OCI-LY7 (cell line): ENCODE data around the gene GPLD1. TPM values are rescaled to one million over a fixed set of nuclear protein-coding genes. Genes with fewer than 3 reads are reported as not detected.
A peak's percentile ranks its signal among the peaks of the same experiment; 100 is the strongest.

ENCODE experiments used
- BruUV-seq: library from RNA; stranded (reverse); fragments of 400-500 nt; replicated peaks from 2 replicates; lab custom pipeline; 2021; lab: Mats Ljungman, UMichigan
- CTCF ChIA-PET: fragments of 300-600 bp; sonication (Branson Sonifier 250); formaldehyde crosslinking; loops from one replicate; lab custom pipeline; 2022; ENCODE audit warnings: antibody characterized with exemption; ENCODE audit not compliant: unreplicated experiment; lab: Charles Lee
- POLR2A ChIA-PET: fragments of 300-600 bp; sonication (Branson Sonifier 250); formaldehyde crosslinking; loops from one replicate; lab custom pipeline; 2022; ENCODE audit warnings: antibody characterized with exemption; lab: Charles Lee
- DNase-seq: peaks from one replicate; pipeline ENCODE4 v3.0.0-alpha.2; 2015; ENCODE audit warnings: low spot score
- H2AFZ ChIP-seq: fragments of 200-600 bp; sonication (generic), shearing (Covaris generic); 2 replicates; pipeline ENCODE4 v1.6.1; 2014; ENCODE audit warnings: mild to moderate bottlenecking, antibody characterized with exemption, low read length, moderate library complexity
- H3K27ac ChIP-seq: fragments of 200-600 bp; sonication (generic); 2 replicates; pipeline ENCODE4 v1.5.1; 2014; ENCODE audit warnings: mixed run types, low read depth, mild to moderate bottlenecking, moderate library complexity, low read length, inconsistent platforms; ENCODE audit not compliant: poor library complexity, severe bottlenecking
- H3K36me3 ChIP-seq: fragments of 200-600 bp; sonication (generic); 2 replicates; pipeline ENCODE4 v1.6.1; 2014; ENCODE audit warnings: mild to moderate bottlenecking, antibody characterized with exemption, low read length, moderate library complexity, mixed read lengths; ENCODE audit not compliant: insufficient read depth
- H3K4me1 ChIP-seq: fragments of 200-600 bp; sonication (generic); 2 replicates; pipeline ENCODE4 v1.5.1; 2014; ENCODE audit warnings: mild to moderate bottlenecking, low read length; ENCODE audit not compliant: insufficient read depth, poor library complexity, severe bottlenecking
- H3K4me2 ChIP-seq: fragments of 200-600 bp; sonication (generic); 2 replicates; pipeline ENCODE4 v1.6.1; 2014; ENCODE audit warnings: mild to moderate bottlenecking, low read length
- H3K4me3 ChIP-seq: fragments of 200-600 bp; sonication (generic); 2 replicates; pipeline ENCODE4 v1.5.1; 2014; ENCODE audit warnings: mild to moderate bottlenecking, low read depth, low read length; ENCODE audit not compliant: poor library complexity, severe bottlenecking
- H3K79me2 ChIP-seq: fragments of 200-600 bp; sonication (generic); 2 replicates; pipeline ENCODE4 v1.6.1; 2016; ENCODE audit warnings: low read depth, mild to moderate bottlenecking, low read length, moderate library complexity, mixed read lengths; ENCODE audit not compliant: insufficient read depth
- H3K9me2 ChIP-seq: fragments of 200-600 bp; sonication (generic); 2 replicates; pipeline ENCODE4 v1.6.1; 2016; ENCODE audit warnings: mild to moderate bottlenecking, low read length, mixed read lengths; ENCODE audit not compliant: insufficient read depth
- H3K9me3 ChIP-seq: fragments of 200-600 bp; sonication (generic); 2 replicates; pipeline ENCODE4 v1.6.1; 2014; ENCODE audit warnings: mild to moderate bottlenecking, mixed run types, low read length, mixed read lengths
- H4K20me1 ChIP-seq: fragments of 200-600 bp; sonication (generic); 2 replicates; pipeline ENCODE4 v1.6.1; 2014; ENCODE audit warnings: mild to moderate bottlenecking, antibody characterized with exemption, low read length, moderate library complexity, mixed read lengths; ENCODE audit not compliant: insufficient read depth
- EZH2phosphoT487 ChIP-seq: fragments of 200-600 bp; sonication (generic); IDR thresholded peaks from 2 replicates; pipeline ENCODE4 v1.6.1; 2018; ENCODE audit warnings: low read depth, borderline replicate concordance, mild to moderate bottlenecking, mixed run types, antibody characterized with exemption, low read length, moderate library complexity, mixed read lengths
- intact Hi-C: fragments of 100-400 bp; cut with micrococcal nuclease; formaldehyde crosslinking; loops from one replicate; pipeline ENCODE4 v1.10.0; 2022; ENCODE audit not compliant: unreplicated experiment
- total RNA-seq, 2 experiments: library from RNA; depleted of rRNA in 1 of 2; stranded (reverse); fragments of >200 nt in 1 of 2; shearing (Covaris generic) in 1 of 2; gene quantifications; 2 replicates each; pipeline ENCODE4 v1.2.3, GENCODE V29; 2014 to 2022
- TF ChIP-seq, protein P1 (sequence below): fragments of 200-600 bp; sonication (generic); conservative IDR thresholded peaks from 2 replicates; pipeline ENCODE4 v1.5.1; 2014; ENCODE audit warnings: mild to moderate bottlenecking, antibody characterized with exemption, low read length, moderate library complexity, mixed read lengths

GPLD1 gene
- total RNA-seq, 2 experiments from 2014 or later: 55.6 to 60.7 TPM

DNA sequence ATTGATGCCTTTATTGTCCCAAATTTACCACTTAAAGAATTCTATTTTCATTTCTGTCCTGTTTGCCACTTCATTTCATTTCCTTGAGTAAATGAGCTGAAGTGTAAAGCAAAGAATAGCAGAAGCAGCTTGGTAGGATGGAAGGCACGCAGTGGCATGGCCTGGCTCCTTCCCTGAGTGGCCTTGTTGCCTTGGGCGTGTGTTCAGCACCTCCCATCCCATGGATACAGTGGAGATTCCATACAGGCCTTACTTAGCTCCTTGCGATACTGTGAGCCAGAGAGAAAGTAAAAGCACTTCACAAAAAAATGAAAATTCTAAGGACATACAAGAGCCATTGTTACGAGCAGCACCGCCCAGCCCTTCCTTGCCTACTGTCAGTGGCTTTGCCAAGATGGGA is 45.0 kb upstream of the GPLD1 start:
- H3K36me3 ChIP-seq: peaks cover 97% of the 10 kb centered on the region
- CTCF ChIA-PET: no interaction called here

DNA sequence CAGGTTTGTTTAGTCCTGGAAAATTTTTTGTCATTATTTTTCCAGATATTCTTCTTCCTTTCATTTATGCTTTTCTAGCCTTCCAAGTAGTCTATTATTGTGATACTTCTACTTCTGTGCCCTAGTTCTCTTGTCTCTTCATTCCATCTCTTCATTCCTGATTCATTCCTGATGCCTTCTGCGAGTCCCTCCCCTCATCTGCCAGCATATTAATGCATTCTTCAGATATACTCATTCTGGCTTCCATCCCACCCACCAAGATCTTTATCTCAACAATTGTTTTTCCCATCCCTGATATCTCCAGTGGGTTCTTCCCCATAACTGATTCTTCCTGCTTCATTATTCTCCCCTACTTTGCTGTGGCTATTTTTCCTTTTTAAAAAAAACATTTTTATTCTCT is 40.6 kb upstream of the GPLD1 start:
- H3K9me3 ChIP-seq: no peaks in the 10 kb centered on the region
- no peak overlapping the region for H3K27ac ChIP-seq
- no peak overlapping the region for H3K4me2 ChIP-seq
- BruUV-seq: no TSS peak
- POLR2A ChIA-PET: interaction anchor here (0.7 to 1.2 kb wide), 3 partner anchors 15 to 126 kb away, joined by 3 to 4 read pairs (median 3); no protein-coding TSS in a partner anchor
- no peaks in the 10 kb centered on the region for H3K9me2 ChIP-seq
- no peak overlapping the region for H3K4me3 ChIP-seq
- H3K4me1 ChIP-seq: peaks cover 25% of the 10 kb centered on the region
- CTCF ChIA-PET: no interaction called here
- no peak for DNase-seq
- H3K79me2 ChIP-seq: peaks cover 71% of the 10 kb centered on the region
- H4K20me1 ChIP-seq: peaks cover 26% of the 10 kb centered on the region
- intact Hi-C loops: no loop called here
- H3K36me3 ChIP-seq: peaks cover 96% of the 10 kb centered on the region
- no peak for TF ChIP-seq EZH2phosphoT487
- TF ChIP-seq, protein P1, sequence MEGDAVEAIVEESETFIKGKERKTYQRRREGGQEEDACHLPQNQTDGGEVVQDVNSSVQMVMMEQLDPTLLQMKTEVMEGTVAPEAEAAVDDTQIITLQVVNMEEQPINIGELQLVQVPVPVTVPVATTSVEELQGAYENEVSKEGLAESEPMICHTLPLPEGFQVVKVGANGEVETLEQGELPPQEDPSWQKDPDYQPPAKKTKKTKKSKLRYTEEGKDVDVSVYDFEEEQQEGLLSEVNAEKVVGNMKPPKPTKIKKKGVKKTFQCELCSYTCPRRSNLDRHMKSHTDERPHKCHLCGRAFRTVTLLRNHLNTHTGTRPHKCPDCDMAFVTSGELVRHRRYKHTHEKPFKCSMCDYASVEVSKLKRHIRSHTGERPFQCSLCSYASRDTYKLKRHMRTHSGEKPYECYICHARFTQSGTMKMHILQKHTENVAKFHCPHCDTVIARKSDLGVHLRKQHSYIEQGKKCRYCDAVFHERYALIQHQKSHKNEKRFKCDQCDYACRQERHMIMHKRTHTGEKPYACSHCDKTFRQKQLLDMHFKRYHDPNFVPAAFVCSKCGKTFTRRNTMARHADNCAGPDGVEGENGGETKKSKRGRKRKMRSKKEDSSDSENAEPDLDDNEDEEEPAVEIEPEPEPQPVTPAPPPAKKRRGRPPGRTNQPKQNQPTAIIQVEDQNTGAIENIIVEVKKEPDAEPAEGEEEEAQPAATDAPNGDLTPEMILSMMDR: no peak
- no peak overlapping the region for H2AFZ ChIP-seq

More for the DNA sequence above, 45.0 kb upstream of the GPLD1 start:
- BruUV-seq: no TSS peak
- peaks cover 27% of the 10 kb centered on the region; the same call in 1 of the 2 replicates for H3K79me2 ChIP-seq
- POLR2A ChIA-PET: interaction anchor here (1.2 to 1.6 kb wide), 2 partner anchors 11 to 13 kb away, joined by 3 read pairs; no protein-coding TSS in a partner anchor
- no peaks in the 10 kb centered on the region for H3K4me1 ChIP-seq
- H3K4me2 ChIP-seq: no peak overlapping the region
- peaks cover 16% of the 10 kb centered on the region for H4K20me1 ChIP-seq
- H3K9me2 ChIP-seq: no peaks in the 10 kb centered on the region
- H3K9me3 ChIP-seq: no peaks in the 10 kb centered on the region
- intact Hi-C loops: no loop called here
- DNase-seq: no peak
- no peak overlapping the region for H3K4me3 ChIP-seq
- H2AFZ ChIP-seq: no peak overlapping the region
- no peak overlapping the region for H3K27ac ChIP-seq
- TF ChIP-seq, protein P1: no peak
- no peak for TF ChIP-seq EZH2phosphoT487

DNA sequence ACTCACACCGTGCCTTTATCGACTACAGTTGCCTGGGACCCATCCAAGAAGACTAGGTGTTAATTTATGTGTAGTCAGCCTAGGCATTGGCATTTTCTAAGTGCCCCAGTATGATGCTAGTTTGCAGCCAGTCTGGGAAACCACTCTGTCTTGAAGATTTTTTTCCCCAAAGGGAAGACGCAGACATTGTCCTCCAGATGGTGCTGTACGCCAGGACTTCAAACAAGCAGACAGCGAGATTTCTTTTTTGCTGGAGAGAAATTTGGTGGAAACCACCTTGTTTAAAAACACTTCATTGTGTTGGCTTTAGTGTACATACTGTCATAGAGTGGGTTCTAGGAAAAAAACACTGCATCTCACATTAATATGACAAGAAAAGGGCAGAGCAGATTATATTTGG is 35.4 kb upstream of the GPLD1 start:
- peak overlapping the region; percentile 88 for H3K4me2 ChIP-seq
- no TSS peak for BruUV-seq
- ChIA-PET CTCF (interaction anchor here (0.7 kb wide), 1 partner anchor 30 kb away, joined by 3 read pairs; no protein-coding TSS in a partner anchor), POLR2A (interaction anchor here (1.6 to 18.0 kb wide), 3 partner anchors 11 to 29 kb away, joined by 4 to 586 read pairs (median 86); partner anchors contain the start of gene ALDH5A1)
- intact Hi-C loops: loop anchor here (1.0 to 5.0 kb wide), 4 partner anchors 56 to 252 kb away; no protein-coding TSS in a partner anchor
- DNase-seq: peak; percentile 81
- H3K27ac ChIP-seq: peak overlapping the region; percentile 98
- peaks cover 72% of the 10 kb centered on the region for H3K79me2 ChIP-seq
- peaks cover 16% of the 10 kb centered on the region; the same call in 1 of the 2 replicates for H4K20me1 ChIP-seq
- peak overlapping the region; percentile 99 for H3K4me3 ChIP-seq
- H3K4me1 ChIP-seq: peaks cover 58% of the 10 kb centered on the region
- TF ChIP-seq, protein P1: peak; percentile 87
- TF ChIP-seq EZH2phosphoT487: no peak
- no peaks in the 10 kb centered on the region for H3K9me3 ChIP-seq
- H2AFZ ChIP-seq: no peak overlapping the region
- peaks cover 62% of the 10 kb centered on the region for H3K36me3 ChIP-seq
- H3K9me2 ChIP-seq: no peaks in the 10 kb centered on the region
